ENCODE measurements around the gene RNFT2. TPM values are rescaled to one million over a fixed set of nuclear protein-coding genes. Genes with fewer than 3 reads are reported as not detected.
A peak's percentile ranks its signal among the peaks of the same experiment; 100 is the strongest.

RNFT2 gene
- total RNA-seq, 1 experiment from 2014 or later = 12.6 TPM

- intact Hi-C loops (cut with micrococcal nuclease) = loop anchor here (5.0 kb wide), 2 partner anchors 54 to 126 kb away; partner anchors contain the start of genes RNFT2 and SPRING1
- no peak overlapping the region for H3K4me2 ChIP-seq (ENCODE audit: low read length)
- no peaks in the 10 kb centered on the region for H3K79me2 ChIP-seq (ENCODE audit: low read length)
- peaks cover 25% of the 10 kb centered on the region for H3K4me1 ChIP-seq (ENCODE audit: insufficient read depth, low read length)
- ATAC-seq (no peak), DNase-seq (peak; percentile 54)
- no peaks in the 10 kb centered on the region for H3K9me2 ChIP-seq (replicated peaks; ENCODE audit: low read length)
- H3K9me3 ChIP-seq (ENCODE audit: low read length) = no peaks in the 10 kb centered on the region
- no peak overlapping the region for H3K27ac ChIP-seq (ENCODE audit: low read length)
- no peaks in the 10 kb centered on the region for H3K36me3 ChIP-seq (ENCODE audit: low read depth, low read length)
- H3K9ac ChIP-seq (ENCODE audit: low read length) = no peak overlapping the region
- H3K27me3 ChIP-seq (ENCODE audit: low read length) = no peaks in the 10 kb centered on the region
- no peaks in the 10 kb centered on the region for H4K20me1 ChIP-seq (ENCODE audit: low read length)
- no peak overlapping the region for H2AFZ ChIP-seq (ENCODE audit: low read length)
- H3K4me3 ChIP-seq (ENCODE audit: low read length) = no peak overlapping the region
- H3F3A ChIP-seq (ENCODE audit: low read length, unreplicated experiment) = no peaks in the 10 kb centered on the region
- CTCF ChIA-PET = interaction anchor here (0.6 kb wide), 2 partner anchors 36 to 93 kb away, joined by 3 to 5 read pairs; no protein-coding TSS in a partner anchor
- no TSS peak for BruUV-seq (replicated peaks)
- TF ChIP-seq CTCF (conservative IDR thresholded peaks at IDR 0.05; ENCODE audit: low read depth, low read length) (peak; percentile 87), EZH2phosphoT487 (IDR thresholded peaks at IDR 0.05; ENCODE audit: borderline replicate concordance, low read length) (no peak)
- POLR2A ChIA-PET (ENCODE audit: unreplicated experiment) = no interaction called here
These were observed 125.2 kb downstream of the RNFT2 start for GRCh38 chr12:116863275-116863767.

GRCh38 chr12:116864371-116865160, 126.5 kb downstream of the RNFT2 start:
- peak overlapping the region; percentile 49 for H3K4me2 ChIP-seq (ENCODE audit: low read length)
- peak overlapping the region; percentile 58 for H2AFZ ChIP-seq (ENCODE audit: low read length)
- ChIA-PET POLR2A (ENCODE audit: unreplicated experiment) (interaction anchor here (0.5 kb wide), 1 partner anchor 1708 kb away, joined by 7 read pairs; no protein-coding TSS in a partner anchor), CTCF (no interaction called here)
- H3K79me2 ChIP-seq (ENCODE audit: low read length) = no peaks in the 10 kb centered on the region
- no peak overlapping the region for H3K9ac ChIP-seq (ENCODE audit: low read length)
- peak overlapping the region; percentile 34; the same call in 1 of the 2 replicates for H3K4me3 ChIP-seq (ENCODE audit: low read length)
- DNase-seq (peak; percentile 92), ATAC-seq (peak; percentile 81)
- no peaks in the 10 kb centered on the region for H3F3A ChIP-seq (ENCODE audit: low read length, unreplicated experiment)
- TF ChIP-seq EZH2 (IDR thresholded peaks at IDR 0.05; ENCODE audit: low read length, unreplicated experiment) = no peak
- no peak for TF ChIP-seq EZH2phosphoT487 (IDR thresholded peaks at IDR 0.05; ENCODE audit: borderline replicate concordance, low read length)
- no peak for TF ChIP-seq CTCF (conservative IDR thresholded peaks at IDR 0.05; ENCODE audit: low read depth, low read length)
- peaks cover 25% of the 10 kb centered on the region for H3K4me1 ChIP-seq (ENCODE audit: insufficient read depth, low read length)
- BruUV-seq (replicated peaks) = no TSS peak
- H3K9me2 ChIP-seq (replicated peaks; ENCODE audit: low read length) = no peaks in the 10 kb centered on the region
- H3K27ac ChIP-seq (ENCODE audit: low read length) = peak overlapping the region; percentile 45
- no peaks in the 10 kb centered on the region for H4K20me1 ChIP-seq (ENCODE audit: low read length)
- H3K36me3 ChIP-seq (ENCODE audit: low read depth, low read length) = no peaks in the 10 kb centered on the region
- no peaks in the 10 kb centered on the region for H3K27me3 ChIP-seq (ENCODE audit: low read length)
- intact Hi-C loops (cut with micrococcal nuclease) = loop anchor here (5.0 kb wide), 2 partner anchors 53 to 127 kb away; partner anchors contain the start of genes RNFT2 and SPRING1
- H3K9me3 ChIP-seq (ENCODE audit: low read length) = no peaks in the 10 kb centered on the region

- Histone ChIP-seq H3K4me2 (ENCODE audit: low read length) (no peak overlapping the region), H3K4me1 (ENCODE audit: insufficient read depth, low read length) (peaks cover 14% of the 10 kb centered on the region), H3K9me2 (replicated peaks; ENCODE audit: low read length) (no peaks in the 10 kb centered on the region), H3F3A (ENCODE audit: low read length, unreplicated experiment) (no peaks in the 10 kb centered on the region), H4K20me1 (ENCODE audit: low read length) (no peaks in the 10 kb centered on the region), H3K27ac (ENCODE audit: low read length) (no peak overlapping the region), H3K4me3 (ENCODE audit: low read length) (no peak overlapping the region), H3K36me3 (ENCODE audit: low read depth, low read length) (no peaks in the 10 kb centered on the region), H3K79me2 (ENCODE audit: low read length) (no peaks in the 10 kb centered on the region), H3K9me3 (ENCODE audit: low read length) (no peaks in the 10 kb centered on the region), H3K27me3 (ENCODE audit: low read length) (no peaks in the 10 kb centered on the region), H2AFZ (ENCODE audit: low read length) (no peak overlapping the region), H3K9ac (ENCODE audit: low read length) (no peak overlapping the region)
- no TSS peak for BruUV-seq (replicated peaks)
- ATAC-seq (no peak), DNase-seq (no peak)
- intact Hi-C loops (cut with micrococcal nuclease) = no loop called here
- CTCF ChIA-PET = no interaction called here
- TF ChIP-seq EZH2phosphoT487 (IDR thresholded peaks at IDR 0.05; ENCODE audit: borderline replicate concordance, low read length) (no peak), CTCF (conservative IDR thresholded peaks at IDR 0.05; ENCODE audit: low read depth, low read length) (no peak), EZH2 (IDR thresholded peaks at IDR 0.05; ENCODE audit: low read length, unreplicated experiment) (no peak)
- POLR2A ChIA-PET (ENCODE audit: unreplicated experiment) = no interaction called here
These were observed 129.4 kb downstream of the RNFT2 start for GRCh38 chr12:116867523-116867922.

All from PC-3 (cell line).